Hematopoietic multipotent progenitor cell treated with erythropoietin and hydrocortisone succinate and interleukin-3 and kit ligand, for 17 days (in vitro differentiated cells): Measurements from ENCODE around the gene SCGB2B2.
"Not testable (repeated sequence)": the region's sequence is repeated elsewhere in the genome, so short reads cannot be mapped to it uniquely, and the experiment has no call there.

Experiments
- DNase-seq: peaks from one replicate; pipeline ENCODE4 v3.0.0-alpha.2; 2015; ENCODE audit warnings: low spot score

The SCGB2B2 gene

GRCh38 chr19:34676697-34677385 lies at the start of gene SCGB2B2:
Gene SCGB2B2 (minus strand): TSS chr19:34677159. CDS start chr19:34594563, 82,596 bp downstream.
- no peak for DNase-seq

GRCh38 chr19:34725400-34725799 lies 48.4 kb upstream of the SCGB2B2 start:
- no peak for DNase-seq

- DNase-seq: no peak
Observed at GRCh38 chr19:34722353-34722752, 45.4 kb upstream of the SCGB2B2 start.

GRCh38 chr19:34715357-34715756 lies 38.4 kb upstream of the SCGB2B2 start:
- no peak for DNase-seq

- no peak for DNase-seq
Observed at GRCh38 chr19:34713262-34713637, 36.3 kb upstream of the SCGB2B2 start.

- peak; percentile 82 for DNase-seq
Observed at GRCh38 chr19:34712395-34713261, 35.7 kb upstream of the SCGB2B2 start.

- DNase-seq: no peak
Observed at GRCh38 chr19:34711890-34712289, 34.9 kb upstream of the SCGB2B2 start.

GRCh38 chr19:34707661-34708060 lies 30.7 kb upstream of the SCGB2B2 start:
- no peak for DNase-seq

- DNase-seq: no peak
Observed at GRCh38 chr19:34692549-34692948, 15.6 kb upstream of the SCGB2B2 start.

- no peak for DNase-seq
Observed at GRCh38 chr19:34690372-34690771, 13.4 kb upstream of the SCGB2B2 start.

GRCh38 chr19:34688592-34688991 lies 11.6 kb upstream of the SCGB2B2 start:
- no peak for DNase-seq

- DNase-seq: no peak
Observed at GRCh38 chr19:34687348-34687747, 10.4 kb upstream of the SCGB2B2 start.

GRCh38 chr19:34686455-34686854 lies 9.5 kb upstream of the SCGB2B2 start:
- DNase-seq: no peak

GRCh38 chr19:34685266-34685665 lies 8.3 kb upstream of the SCGB2B2 start:
- not testable (repeated sequence) for DNase-seq

- no peak for DNase-seq
Observed at GRCh38 chr19:34681478-34681877, 4.5 kb upstream of the SCGB2B2 start.

GRCh38 chr19:34678421-34678820 lies 1.5 kb upstream of the SCGB2B2 start:
- no peak for DNase-seq

- no peak for DNase-seq
Observed at GRCh38 chr19:34678085-34678412, 1.1 kb upstream of the SCGB2B2 start.

GRCh38 chr19:34677386-34678084 lies 576 bp upstream of the SCGB2B2 start, which contains the start of gene ZNF302:
Gene ZNF302 (plus strand): TSS chr19:34677678. CDS start chr19:34678805, 1,127 bp downstream.
- peak; percentile 83 for DNase-seq

GRCh38 chr19:34675919-34676318 lies 1.0 kb downstream of the SCGB2B2 start:
- DNase-seq: no peak

- no peak for DNase-seq
Observed at GRCh38 chr19:34675250-34675649, 1.7 kb downstream of the SCGB2B2 start.

- no peak for DNase-seq
Observed at GRCh38 chr19:34673590-34673989, 3.4 kb downstream of the SCGB2B2 start.

- DNase-seq: no peak
Observed at GRCh38 chr19:34671972-34672371, 5.0 kb downstream of the SCGB2B2 start.

- DNase-seq: no peak
Observed at GRCh38 chr19:34669305-34669704, 7.7 kb downstream of the SCGB2B2 start.
